HTR-8/SVneo (cell line): ENCODE data around the gene XYLB.
"Not testable (repeated sequence)": the region's sequence is repeated elsewhere in the genome, so short reads cannot be mapped to it uniquely, and the experiment has no call there.

Source experiments
- DNase-seq: peaks from one replicate; pipeline ENCODE4 v3.0.0; 2011; ENCODE audit warnings: low spot score, mixed read lengths; ENCODE audit not compliant: insufficient read length
- FAIRE-seq: peaks from 2 replicates; lab custom pipeline; 2011; peaks lifted over from hg19 to GRCh38; lab: Jason Lieb, UNC

Gene XYLB

GRCh38 chr3:38320638-38321037 is 25.9 kb upstream of the XYLB start:
- not testable (repeated sequence) for FAIRE-seq, DNase-seq

- no peak for FAIRE-seq
- DNase-seq: no peak
Measured at GRCh38 chr3:38323060-38323459, 23.5 kb upstream of the XYLB start.

- FAIRE-seq: no peak
- DNase-seq: no peak
Measured at GRCh38 chr3:38325256-38325655, 21.3 kb upstream of the XYLB start.

GRCh38 chr3:38327335-38328009 is 19.1 kb upstream of the XYLB start:
- DNase-seq: peak; percentile 25

GRCh38 chr3:38331257-38332022 is 15.1 kb upstream of the XYLB start:
- DNase-seq (no peak), FAIRE-seq (no peak)

More at GRCh38 chr3:38327335-38328009, 19.1 kb upstream of the XYLB start:
- FAIRE-seq: no peak

- no peak for DNase-seq
- no peak for FAIRE-seq
Measured at GRCh38 chr3:38332201-38332600, 14.4 kb upstream of the XYLB start.

- FAIRE-seq: no peak
- DNase-seq: no peak
Measured at GRCh38 chr3:38334142-38335055, 12.2 kb upstream of the XYLB start.

GRCh38 chr3:38335263-38335662 is 11.3 kb upstream of the XYLB start:
- no peak for FAIRE-seq
- no peak for DNase-seq

GRCh38 chr3:38337703-38338102 is 8.9 kb upstream of the XYLB start:
- FAIRE-seq (no peak), DNase-seq (no peak)

- no peak for DNase-seq
- no peak for FAIRE-seq
Measured at GRCh38 chr3:38343797-38344594, 2.6 kb upstream of the XYLB start.

GRCh38 chr3:38345879-38346586 is 552 bp upstream of the XYLB start:
- FAIRE-seq: no peak

GRCh38 chr3:38347421-38348200 is 1.0 kb downstream of the XYLB start:
- FAIRE-seq (no peak), DNase-seq (no peak)

More at GRCh38 chr3:38345879-38346586, 552 bp upstream of the XYLB start:
- DNase-seq: no peak

- FAIRE-seq (no peak), DNase-seq (peak; percentile 12)
Measured at GRCh38 chr3:38348903-38349302, 2.3 kb downstream of the XYLB start.

- no peak for FAIRE-seq
- no peak for DNase-seq
Measured at GRCh38 chr3:38349684-38350359, 3.2 kb downstream of the XYLB start.

- no peak for DNase-seq
Measured at GRCh38 chr3:38353151-38353550, 6.6 kb downstream of the XYLB start.

GRCh38 chr3:38354588-38355330 is 8.2 kb downstream of the XYLB start:
- FAIRE-seq: no peak
- DNase-seq: no peak

More at GRCh38 chr3:38353151-38353550, 6.6 kb downstream of the XYLB start:
- no peak for FAIRE-seq

- FAIRE-seq (no peak), DNase-seq (no peak)
Measured at GRCh38 chr3:38359038-38359437, 12.5 kb downstream of the XYLB start.
